Neural cell (in vitro differentiated cells): ENCODE measurements around the gene GTPBP4.

Source experiments
- EP300 ChIP-seq: fragments of 450-650 bp; conservative IDR thresholded peaks from 2 replicates; pipeline ENCODE4 v1.6.1; 2014; ENCODE audit warnings: antibody characterized with exemption, mild to moderate bottlenecking, moderate library complexity; ENCODE audit not compliant: poor library complexity, severe bottlenecking
- EZH2 ChIP-seq: fragments of 200-600, 300-800 bp; shearing (Covaris generic), sonication (generic); IDR thresholded peaks from 2 replicates; pipeline ENCODE4 v1.6.1; 2014; ENCODE audit warnings: antibody characterized with exemption, low read length, borderline replicate concordance, mild to moderate bottlenecking; ENCODE audit not compliant: insufficient read depth, poor library complexity, severe bottlenecking
- MXI1 ChIP-seq: fragments of 450-650 bp; conservative IDR thresholded peaks from 2 replicates; pipeline ENCODE4 v1.6.1; 2014; ENCODE audit warnings: antibody characterized with exemption, mild to moderate bottlenecking; ENCODE audit not compliant: poor library complexity, severe bottlenecking
- POLR2AphosphoS5 ChIP-seq: IDR thresholded peaks from 2 replicates; pipeline ENCODE4 v1.6.1; 2012
- TAF1 ChIP-seq: IDR thresholded peaks from 2 replicates; pipeline ENCODE4 v1.6.1; 2012; ENCODE audit warnings: low read depth
- TF ChIP-seq, protein P1 (sequence below): fragments of 450-650 bp; IDR thresholded peaks from 2 replicates; pipeline ENCODE4 v1.5.1; 2014; ENCODE audit warnings: antibody characterized with exemption, mild to moderate bottlenecking, moderate library complexity; ENCODE audit not compliant: poor library complexity, severe bottlenecking
- TF ChIP-seq, protein P2 (sequence below): IDR thresholded peaks from 2 replicates; pipeline ENCODE4 v1.6.1; 2012; ENCODE audit warnings: borderline replicate concordance

- no peak for TF ChIP-seq EZH2
- TF ChIP-seq TAF1: no peak
- TF ChIP-seq, protein P1, sequence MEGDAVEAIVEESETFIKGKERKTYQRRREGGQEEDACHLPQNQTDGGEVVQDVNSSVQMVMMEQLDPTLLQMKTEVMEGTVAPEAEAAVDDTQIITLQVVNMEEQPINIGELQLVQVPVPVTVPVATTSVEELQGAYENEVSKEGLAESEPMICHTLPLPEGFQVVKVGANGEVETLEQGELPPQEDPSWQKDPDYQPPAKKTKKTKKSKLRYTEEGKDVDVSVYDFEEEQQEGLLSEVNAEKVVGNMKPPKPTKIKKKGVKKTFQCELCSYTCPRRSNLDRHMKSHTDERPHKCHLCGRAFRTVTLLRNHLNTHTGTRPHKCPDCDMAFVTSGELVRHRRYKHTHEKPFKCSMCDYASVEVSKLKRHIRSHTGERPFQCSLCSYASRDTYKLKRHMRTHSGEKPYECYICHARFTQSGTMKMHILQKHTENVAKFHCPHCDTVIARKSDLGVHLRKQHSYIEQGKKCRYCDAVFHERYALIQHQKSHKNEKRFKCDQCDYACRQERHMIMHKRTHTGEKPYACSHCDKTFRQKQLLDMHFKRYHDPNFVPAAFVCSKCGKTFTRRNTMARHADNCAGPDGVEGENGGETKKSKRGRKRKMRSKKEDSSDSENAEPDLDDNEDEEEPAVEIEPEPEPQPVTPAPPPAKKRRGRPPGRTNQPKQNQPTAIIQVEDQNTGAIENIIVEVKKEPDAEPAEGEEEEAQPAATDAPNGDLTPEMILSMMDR: no peak
- TF ChIP-seq MXI1: no peak
- TF ChIP-seq, protein P2, sequence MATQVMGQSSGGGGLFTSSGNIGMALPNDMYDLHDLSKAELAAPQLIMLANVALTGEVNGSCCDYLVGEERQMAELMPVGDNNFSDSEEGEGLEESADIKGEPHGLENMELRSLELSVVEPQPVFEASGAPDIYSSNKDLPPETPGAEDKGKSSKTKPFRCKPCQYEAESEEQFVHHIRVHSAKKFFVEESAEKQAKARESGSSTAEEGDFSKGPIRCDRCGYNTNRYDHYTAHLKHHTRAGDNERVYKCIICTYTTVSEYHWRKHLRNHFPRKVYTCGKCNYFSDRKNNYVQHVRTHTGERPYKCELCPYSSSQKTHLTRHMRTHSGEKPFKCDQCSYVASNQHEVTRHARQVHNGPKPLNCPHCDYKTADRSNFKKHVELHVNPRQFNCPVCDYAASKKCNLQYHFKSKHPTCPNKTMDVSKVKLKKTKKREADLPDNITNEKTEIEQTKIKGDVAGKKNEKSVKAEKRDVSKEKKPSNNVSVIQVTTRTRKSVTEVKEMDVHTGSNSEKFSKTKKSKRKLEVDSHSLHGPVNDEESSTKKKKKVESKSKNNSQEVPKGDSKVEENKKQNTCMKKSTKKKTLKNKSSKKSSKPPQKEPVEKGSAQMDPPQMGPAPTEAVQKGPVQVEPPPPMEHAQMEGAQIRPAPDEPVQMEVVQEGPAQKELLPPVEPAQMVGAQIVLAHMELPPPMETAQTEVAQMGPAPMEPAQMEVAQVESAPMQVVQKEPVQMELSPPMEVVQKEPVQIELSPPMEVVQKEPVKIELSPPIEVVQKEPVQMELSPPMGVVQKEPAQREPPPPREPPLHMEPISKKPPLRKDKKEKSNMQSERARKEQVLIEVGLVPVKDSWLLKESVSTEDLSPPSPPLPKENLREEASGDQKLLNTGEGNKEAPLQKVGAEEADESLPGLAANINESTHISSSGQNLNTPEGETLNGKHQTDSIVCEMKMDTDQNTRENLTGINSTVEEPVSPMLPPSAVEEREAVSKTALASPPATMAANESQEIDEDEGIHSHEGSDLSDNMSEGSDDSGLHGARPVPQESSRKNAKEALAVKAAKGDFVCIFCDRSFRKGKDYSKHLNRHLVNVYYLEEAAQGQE: no peak
- no peak for TF ChIP-seq EP300
- TF ChIP-seq POLR2AphosphoS5: no peak
These were observed 22.5 kb downstream of the GTPBP4 start for GRCh38 chr10:1010703-1011102.
